HG03196 (cell line): ENCODE results near the gene DRAXIN.

ENCODE experiments used
- ATAC-seq: cut with Tn5 transposase; IDR thresholded peaks from one replicate; pipeline ENCODE4 v1.9.1; 2021; ENCODE audit not compliant: unreplicated experiment

The DRAXIN gene

GRCh38 chr1:11684070-11684469 is 7.4 kb upstream of the DRAXIN start:
- ATAC-seq, result no peak

DNA sequence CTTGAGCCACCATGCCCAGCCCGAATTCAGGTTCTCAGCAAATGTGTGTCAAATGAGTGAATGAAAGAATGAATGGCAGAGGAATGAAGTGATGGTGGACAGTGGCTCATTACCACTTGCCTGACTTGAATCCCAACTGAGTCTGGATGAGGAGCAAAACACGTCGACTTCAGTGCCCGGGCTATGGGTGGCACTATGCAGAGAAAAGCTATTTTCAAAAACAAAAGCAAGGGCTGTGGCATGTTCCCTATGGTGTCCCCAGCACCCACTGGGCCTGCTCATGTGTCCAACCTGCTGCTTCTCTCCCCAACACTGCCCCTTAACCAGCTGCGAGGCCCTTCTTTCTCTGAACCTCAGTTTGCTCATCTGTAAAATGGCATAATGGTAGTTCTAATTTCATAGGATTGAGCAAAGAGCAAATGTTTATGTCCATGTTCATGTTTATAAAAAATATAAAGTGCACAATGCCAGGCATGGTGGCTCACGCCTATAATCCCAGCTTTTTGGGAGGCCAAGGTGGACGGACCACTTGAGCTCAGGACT is 6.2 kb upstream of the DRAXIN start:
- no peak for ATAC-seq

DNA sequence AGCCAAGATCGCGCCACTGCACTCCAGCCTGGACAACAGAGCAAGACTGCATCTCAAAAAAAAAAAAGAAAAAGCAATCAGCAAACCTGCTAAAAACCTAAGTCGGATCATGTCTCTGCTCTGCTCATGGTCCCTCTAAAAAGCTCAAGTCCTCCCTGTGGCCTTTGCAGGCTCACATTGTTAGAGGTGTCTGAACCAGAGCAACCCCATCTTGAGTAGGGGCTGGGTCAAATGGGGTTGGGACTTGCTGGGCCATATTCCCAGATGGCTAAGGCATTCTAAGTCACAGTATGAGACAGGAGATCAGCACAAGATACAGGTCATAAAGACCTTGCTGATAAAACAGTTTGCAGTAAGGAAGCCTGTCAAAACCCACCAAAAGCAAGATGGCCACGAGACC is 3.0 kb upstream of the DRAXIN start:
- no peak for ATAC-seq

GRCh38 chr1:11690397-11691301 is 861 bp upstream of the DRAXIN start:
- ATAC-seq, result no peak

DNA sequence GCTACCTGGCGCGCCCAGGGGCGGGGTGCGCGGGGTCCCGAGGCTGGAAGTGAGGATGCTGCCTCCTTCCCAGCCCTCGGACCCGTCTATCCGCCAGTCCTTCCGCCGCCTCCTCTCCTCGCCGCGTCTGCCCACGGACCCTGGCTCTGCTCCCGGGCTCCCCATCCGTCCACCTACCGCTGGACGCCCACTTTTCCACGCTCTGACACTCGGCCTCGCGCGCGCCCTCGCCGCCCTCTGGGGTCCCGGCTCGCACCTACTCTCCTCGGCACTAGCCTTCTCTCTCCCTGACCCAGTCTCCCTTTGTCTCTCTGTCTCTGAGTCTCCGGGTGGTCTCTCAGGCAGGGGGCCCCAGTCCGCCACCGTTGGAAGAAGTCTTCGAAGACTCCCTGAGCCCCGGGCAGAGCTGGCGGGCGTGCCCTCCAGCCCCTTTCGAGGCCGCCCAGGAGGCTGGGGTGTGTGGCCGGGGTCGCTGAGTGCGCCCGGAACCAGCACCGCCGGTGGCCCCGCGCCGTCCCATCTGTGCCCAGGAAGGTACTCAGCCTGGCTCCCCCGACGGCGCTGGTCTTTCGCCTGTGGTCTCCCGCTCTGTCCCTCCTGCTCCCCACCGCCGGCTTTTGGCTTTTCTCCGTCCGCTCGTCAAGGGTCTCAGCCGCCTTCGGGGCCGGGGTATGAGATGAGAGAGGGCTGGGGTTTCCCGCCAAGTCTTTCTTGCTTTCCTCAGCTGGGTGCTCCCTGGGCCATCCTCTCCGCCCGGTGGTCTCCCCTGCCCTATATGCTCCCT is 610 bp downstream of the DRAXIN start:
- ATAC-seq, result no peak

DNA sequence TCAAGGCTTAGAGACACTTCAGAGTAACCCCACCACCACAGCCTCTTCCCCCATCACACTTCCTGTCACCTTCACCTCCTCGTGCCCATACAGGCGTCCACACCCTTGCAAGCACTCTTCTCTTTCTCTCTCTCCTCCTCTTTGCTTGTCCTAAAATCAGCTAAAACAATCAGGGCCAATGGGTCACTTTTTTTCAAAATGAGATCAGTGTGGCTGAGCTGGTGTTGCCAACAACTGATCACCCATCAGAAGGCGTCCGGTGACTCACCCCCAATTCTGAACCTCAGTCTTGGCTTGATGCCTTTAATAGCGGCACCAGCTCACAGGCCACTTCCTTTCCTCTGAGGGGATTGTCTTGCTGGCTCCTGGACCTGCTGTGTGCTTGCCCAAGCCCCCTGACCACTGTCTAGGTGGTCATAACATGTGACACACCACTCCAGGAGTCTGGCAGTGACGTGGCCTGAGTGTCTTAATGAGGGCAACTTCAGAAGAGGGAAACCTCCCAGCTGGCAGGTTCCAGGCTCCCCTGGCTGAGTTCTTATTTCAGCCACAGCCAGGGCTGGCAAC is 1.6 kb downstream of the DRAXIN start:
- no peak for ATAC-seq

GRCh38 chr1:11693917-11694316 is 2.4 kb downstream of the DRAXIN start:
- ATAC-seq, result no peak

DNA sequence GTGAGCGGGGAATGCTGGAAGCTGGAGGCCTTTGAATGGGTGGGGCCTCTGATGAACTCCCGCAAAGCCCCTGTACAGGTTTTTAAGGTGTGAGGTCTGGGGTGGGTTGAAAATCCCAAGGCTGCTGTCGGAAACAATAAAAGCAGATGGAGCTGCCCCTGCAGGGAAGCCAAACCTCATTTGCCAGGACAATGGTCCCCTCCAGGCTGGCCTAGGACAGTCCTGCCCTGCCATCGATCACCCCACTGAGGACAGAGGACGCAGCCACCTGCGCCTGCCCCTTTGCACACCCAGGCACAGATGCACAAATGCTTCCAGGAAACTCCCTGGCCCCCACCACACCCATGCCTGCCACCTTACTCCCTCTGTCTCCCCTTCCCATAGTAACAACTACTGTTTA is 4.4 kb downstream of the DRAXIN start:
- no peak for ATAC-seq

DNA sequence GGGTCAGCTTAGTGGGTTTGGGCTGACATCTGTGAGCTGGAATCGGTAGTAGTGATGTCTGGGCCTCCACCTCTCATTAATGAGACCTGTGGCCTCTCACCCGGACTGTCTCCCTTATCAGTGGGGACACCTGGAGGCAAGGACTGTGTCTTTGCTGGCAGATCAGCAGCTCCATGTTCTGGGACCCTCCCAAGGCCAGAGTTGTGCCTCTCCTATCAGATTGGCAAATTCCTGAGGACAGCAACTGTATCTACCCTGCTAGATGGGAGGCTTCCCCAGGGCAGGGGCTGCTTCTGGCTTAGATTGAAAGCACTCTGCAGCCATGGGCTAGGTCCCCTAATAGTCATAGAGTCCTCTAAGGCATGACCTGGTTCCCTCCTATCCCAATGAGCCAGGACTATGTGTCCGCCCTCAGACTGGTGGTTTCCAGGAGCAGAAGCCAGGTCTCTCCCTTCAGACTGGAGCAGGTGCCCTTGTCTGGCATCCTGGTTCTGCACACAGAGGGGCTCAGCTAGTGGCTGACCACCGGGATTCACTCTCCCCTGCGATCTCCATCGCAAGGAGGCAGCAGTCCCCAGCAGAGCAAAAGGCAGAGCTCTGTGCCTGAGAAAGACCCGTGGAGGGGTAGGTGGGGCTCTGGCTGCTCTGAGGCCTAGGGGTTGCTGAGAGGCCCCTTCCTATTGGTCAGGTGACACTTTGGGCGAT is 5.8 kb downstream of the DRAXIN start:
- ATAC-seq, result no peak

DNA sequence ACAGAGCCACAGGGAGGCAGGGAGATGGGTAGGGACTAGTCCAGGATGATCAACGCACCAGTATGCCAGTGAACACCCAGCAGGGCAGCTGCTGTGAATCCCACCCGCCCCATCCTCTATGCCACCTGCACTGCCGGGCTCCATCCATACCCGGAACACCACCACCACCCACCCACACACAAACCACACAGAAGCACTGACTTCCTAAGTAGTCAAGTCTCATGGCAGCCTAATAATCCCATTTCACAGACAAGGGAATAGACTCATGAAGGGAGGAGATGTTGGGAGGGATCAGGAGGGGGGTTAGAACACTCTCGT is 6.3 kb downstream of the DRAXIN start:
- no peak for ATAC-seq

- no peak for ATAC-seq
Measured at GRCh38 chr1:11700601-11701467, 9.3 kb downstream of the DRAXIN start.

DNA sequence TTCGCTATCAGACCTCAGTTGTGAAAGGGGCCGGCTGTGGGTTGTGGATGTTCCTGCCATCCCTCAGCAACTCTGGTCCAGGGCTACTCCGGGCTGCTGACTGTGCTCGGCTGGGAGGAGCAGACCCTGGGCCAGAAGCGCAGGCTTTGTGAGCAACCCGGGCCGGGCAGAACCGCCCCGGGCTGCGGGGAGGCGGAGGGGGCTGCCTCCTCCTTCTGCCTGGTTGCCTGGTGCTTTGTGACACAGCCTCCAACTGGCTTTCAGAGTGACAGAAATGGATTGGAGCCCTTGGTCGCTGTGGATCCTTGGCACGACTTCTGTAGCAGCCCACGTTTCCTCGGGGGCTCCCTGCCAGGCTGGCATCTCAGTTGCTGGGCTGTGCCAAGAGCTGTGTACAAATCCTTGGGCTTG is 10.0 kb downstream of the DRAXIN start:
- no peak for ATAC-seq

DNA sequence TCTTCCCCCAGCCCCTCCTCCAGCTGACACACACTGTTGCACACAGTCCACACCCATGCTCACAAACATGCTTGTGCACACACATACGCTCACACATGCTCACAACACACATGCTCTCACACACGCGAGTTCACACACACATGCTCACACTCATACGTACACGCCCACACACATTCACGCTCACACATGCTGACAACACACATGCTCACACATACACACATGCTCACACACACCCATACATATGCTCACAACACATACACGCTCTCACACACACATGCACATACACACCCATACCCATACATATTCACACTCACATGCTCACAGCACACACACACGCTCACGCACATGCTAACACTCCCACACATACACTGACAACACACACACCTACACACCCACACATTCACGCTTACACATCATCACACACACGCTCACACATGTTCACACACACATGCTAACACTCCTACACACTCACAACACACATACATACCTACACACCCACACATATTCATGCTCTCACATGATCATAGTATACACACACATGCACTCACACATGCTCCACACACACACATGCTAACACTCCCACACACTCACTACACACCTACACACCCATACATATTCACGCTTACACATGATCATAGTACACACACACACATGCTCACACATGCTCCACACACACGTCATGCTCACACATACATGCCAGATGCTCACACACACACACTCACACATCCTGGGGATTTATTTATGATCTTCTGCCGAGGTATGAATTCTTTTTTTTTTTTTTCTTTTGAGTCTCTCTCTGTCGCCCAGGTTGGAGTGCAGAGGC is 10.7 kb downstream of the DRAXIN start:
- no peak for ATAC-seq

- ATAC-seq, result no peak
Measured at GRCh38 chr1:11703357-11704193, 12.1 kb downstream of the DRAXIN start.

DNA sequence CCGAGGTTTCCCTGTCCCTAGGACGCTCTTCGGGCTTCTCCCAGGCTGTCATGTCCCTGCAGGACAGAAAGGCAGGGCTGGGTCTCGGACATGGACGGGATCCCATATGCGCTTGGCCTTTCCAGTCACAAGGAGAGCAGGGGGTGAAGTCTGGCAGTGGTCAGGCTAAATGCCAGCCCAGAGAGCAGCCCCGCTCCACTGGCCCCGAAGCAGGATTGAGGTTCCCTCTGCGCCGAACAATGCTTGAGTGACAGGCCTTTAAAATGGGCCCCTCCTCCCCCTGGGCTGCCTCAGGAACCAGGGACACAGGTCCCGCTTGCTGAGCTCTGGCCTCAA is 12.7 kb downstream of the DRAXIN start:
- no peak for ATAC-seq

DNA sequence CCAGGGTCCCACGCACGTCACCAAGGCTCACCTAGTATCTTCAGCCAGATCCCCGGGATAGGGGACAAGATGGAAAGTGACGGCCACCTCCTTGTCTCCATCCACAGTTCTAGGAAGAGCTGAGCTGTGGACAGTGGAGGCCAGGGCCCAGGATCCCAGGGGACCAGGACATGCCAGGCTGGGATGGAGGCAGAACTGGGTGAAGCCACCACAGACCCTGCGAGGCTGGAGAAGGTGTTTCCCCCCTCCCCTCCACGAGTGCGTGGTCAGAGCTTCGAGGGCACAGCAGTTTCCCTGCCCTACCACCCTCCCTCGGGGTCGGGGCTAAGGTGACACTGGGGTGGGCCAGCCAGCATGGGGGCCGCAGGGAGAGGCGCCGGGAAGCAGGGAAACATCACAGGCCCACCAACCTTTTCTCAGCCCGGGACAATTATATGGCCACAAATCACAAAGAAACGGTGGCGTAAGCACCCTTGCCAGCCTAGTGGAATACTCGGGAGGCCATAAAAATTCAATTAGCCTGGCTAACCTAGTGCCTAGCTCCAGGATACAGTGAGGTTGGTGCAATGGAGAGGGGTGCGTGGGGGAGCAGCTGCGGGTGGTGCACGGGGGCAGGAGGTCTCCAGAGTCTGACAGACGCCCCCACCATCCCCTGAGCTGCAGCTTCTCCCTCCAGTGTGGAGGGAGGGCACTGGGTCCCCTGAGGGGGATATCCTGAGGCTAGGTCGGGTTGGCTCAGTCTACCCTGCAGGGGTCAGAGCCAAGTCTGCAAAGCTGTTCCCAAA is 13.4 kb downstream of the DRAXIN start:
- ATAC-seq, result no peak

- no peak for ATAC-seq
Measured at GRCh38 chr1:11705596-11705995, 14.1 kb downstream of the DRAXIN start.

GRCh38 chr1:11706292-11706691 is 14.8 kb downstream of the DRAXIN start:
- ATAC-seq, result no peak
